Peyer's patch (tissue), 4 donors: ENCODE results near the gene TRPC4.

ENCODE experiments used
- CTCF ChIP-seq, 6 experiments: fragments of 450-650 bp in 4 of 6; fragments of 200-600 bp in 2 of 6; sonication (generic) in 1 of 6; IDR thresholded peaks; one replicate each; pipeline ENCODE4 v1.5.1; 2017 to 2019; ENCODE audit warnings: antibody characterized with exemption in 6 of 6, mild to moderate bottlenecking in 3 of 6, moderate library complexity in 1 of 6
- POLR2A ChIP-seq, 2 donors: fragments of 450-650 bp; IDR thresholded peaks; one replicate each; pipeline ENCODE4 v1.5.1; 2017; ENCODE audit warnings: antibody characterized with exemption in 2 of 2, mild to moderate bottlenecking in 2 of 2, moderate library complexity in 2 of 2

- no peak for TF ChIP-seq POLR2A (IDR thresholded peaks at IDR 0.05)
- no peak for TF ChIP-seq CTCF (IDR thresholded peaks at IDR 0.05)
These were observed 201.9 kb downstream of the TRPC4 start for GRCh38 chr13:37667702-37668101.
